HG03565 (cell line): Measurements from ENCODE around the gene COPG2.
"Not testable (repeated sequence)": the region's sequence is repeated elsewhere in the genome, so short reads cannot be mapped to it uniquely, and the experiment has no call there.

Experiments
- ATAC-seq: cut with Tn5 transposase; IDR thresholded peaks from one replicate; pipeline ENCODE4 v1.9.1; 2021; ENCODE audit warnings: mild to moderate bottlenecking, moderate library complexity; ENCODE audit not compliant: unreplicated experiment

COPG2 gene, protein sequence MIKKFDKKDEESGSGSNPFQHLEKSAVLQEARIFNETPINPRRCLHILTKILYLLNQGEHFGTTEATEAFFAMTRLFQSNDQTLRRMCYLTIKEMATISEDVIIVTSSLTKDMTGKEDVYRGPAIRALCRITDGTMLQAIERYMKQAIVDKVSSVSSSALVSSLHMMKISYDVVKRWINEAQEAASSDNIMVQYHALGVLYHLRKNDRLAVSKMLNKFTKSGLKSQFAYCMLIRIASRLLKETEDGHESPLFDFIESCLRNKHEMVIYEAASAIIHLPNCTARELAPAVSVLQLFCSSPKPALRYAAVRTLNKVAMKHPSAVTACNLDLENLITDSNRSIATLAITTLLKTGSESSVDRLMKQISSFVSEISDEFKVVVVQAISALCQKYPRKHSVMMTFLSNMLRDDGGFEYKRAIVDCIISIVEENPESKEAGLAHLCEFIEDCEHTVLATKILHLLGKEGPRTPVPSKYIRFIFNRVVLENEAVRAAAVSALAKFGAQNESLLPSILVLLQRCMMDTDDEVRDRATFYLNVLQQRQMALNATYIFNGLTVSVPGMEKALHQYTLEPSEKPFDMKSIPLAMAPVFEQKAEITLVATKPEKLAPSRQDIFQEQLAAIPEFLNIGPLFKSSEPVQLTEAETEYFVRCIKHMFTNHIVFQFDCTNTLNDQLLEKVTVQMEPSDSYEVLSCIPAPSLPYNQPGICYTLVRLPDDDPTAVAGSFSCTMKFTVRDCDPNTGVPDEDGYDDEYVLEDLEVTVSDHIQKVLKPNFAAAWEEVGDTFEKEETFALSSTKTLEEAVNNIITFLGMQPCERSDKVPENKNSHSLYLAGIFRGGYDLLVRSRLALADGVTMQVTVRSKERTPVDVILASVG

GRCh38 chr7:130668258-130669084, at the start of gene COPG2:
TSS of gene COPG2 (minus strand) at chr7:130668748. CDS start at chr7:130668668, 80 bp downstream.
- peak; percentile 72 for ATAC-seq

DNA sequence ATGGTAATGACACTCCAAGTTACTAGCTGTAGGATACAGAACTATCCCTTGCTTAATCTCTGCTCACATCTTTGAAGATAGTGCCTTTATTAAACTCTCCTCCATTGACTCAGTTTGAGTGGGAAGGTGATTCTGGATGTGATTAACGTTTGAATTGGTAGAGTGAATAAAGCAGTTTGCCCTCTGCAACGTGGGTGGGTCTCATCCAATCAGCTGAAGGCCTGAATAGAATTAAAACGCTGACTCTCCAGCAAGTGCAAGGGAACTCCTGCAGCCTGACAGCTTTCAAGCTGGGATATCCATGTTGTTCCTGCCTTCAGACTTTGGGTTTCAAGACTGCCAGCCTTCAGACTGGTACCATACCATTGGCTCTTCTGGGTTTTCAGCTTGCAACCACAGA, 43.9 kb upstream of the COPG2 start:
- ATAC-seq, result no peak

DNA sequence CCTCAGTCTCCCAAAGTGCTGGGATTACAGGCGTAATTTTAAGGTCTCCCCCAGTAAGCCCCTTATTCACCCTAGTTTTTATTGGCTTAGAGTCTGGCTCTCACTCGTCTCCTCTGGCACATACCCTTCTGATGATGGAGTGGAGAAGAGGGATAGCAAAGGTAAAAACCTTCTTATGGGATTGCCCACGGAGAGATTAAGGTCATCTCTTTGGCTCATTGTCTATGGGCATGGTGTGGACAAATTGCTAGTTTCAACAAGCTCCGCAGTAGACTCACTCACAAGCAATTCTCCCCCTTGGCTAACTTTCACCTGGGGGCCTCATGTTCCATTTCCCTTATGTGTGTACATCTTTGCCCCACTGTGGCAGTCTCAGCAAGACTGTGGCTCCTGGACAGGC, 40.2 kb upstream of the COPG2 start:
- ATAC-seq, result no peak

- ATAC-seq, result no peak
Measured at GRCh38 chr7:130708001-130708400, 39.5 kb upstream of the COPG2 start.

DNA sequence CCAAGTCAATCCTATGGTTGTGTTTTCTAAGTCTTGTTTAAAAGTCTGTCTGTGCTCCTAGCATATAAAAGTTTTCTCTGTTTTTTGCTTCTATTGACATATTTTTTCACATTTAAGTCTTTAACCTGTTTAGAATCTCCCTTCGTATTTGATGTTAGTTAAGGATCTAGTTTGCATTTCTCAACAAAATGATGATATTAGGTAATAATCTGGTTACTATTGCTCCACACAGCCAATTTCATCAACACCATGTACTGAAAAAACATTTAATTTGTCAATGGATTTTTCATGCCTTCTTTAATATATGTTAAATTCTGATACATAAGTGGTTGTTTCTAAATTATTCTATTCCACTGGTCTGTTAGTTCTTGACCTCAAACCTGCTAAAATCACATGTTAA, 35.3 kb upstream of the COPG2 start:
- ATAC-seq, result no peak

DNA sequence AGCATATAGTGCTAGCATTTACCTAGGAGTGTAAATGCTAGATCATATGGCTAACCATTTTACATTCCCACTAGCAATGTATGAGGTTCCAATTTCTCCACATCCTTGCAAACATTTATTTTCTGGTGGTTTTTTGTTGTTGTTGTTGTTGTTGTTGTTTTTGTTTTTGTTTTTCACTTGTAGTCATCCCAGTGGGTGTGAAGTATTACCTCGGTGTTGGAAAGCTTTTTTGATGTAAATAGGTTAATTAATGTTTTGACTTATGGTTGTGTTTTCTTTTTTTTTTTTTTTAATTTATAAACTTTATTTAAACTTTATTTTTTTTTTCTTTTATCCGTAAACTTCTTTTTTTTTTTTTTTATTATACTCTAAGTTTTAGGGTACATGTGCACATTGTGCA, 33.1 kb upstream of the COPG2 start:
- no peak for ATAC-seq

GRCh38 chr7:130700760-130701159, 32.2 kb upstream of the COPG2 start:
- no peak for ATAC-seq

DNA sequence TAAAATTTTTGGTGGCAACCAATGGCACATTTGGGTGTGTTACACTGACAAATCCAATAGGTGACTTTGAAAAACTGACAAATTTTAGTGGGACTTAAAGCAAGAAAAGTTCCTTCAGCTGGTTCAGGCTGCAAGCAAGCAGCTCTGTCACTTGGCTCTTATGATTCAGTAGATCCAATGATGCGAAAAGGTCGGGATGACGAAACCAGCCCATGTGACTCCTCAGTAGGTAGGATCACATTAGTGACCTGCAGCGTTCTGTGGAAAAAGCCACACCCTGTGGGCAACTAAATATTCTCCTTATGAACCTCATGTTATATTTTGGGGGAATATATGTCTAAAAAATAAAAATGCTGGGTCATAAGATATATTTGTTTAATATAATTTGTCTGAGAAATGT, 31.1 kb upstream of the COPG2 start:
- no peak for ATAC-seq

- no peak for ATAC-seq
Measured at GRCh38 chr7:130697820-130698219, 29.3 kb upstream of the COPG2 start.

- ATAC-seq, result no peak
Measured at GRCh38 chr7:130695840-130696239, 27.3 kb upstream of the COPG2 start.

- not testable (repeated sequence) for ATAC-seq
Measured at GRCh38 chr7:130692396-130692795, 23.8 kb upstream of the COPG2 start.

GRCh38 chr7:130689683-130690082, 21.1 kb upstream of the COPG2 start:
- ATAC-seq, result no peak

- ATAC-seq, result no peak
Measured at GRCh38 chr7:130683026-130683425, 14.5 kb upstream of the COPG2 start.

DNA sequence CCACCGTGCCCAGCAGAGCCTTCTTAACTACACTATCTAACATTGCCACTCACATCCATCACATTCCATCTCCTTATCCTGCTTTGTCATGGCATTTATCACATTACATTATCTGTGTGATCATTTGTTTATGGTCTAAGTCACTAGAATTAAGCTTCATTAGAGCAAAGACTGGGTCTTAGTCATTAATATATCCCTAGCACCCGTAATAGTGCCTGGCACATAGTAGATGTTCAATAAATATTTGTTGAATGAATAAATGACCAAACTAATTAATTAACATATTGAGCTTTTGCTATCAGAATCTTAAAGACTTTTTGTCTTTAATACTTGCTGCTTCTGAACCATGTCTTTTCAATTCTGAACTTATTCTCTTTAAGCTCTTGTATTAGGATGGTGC, 5.9 kb upstream of the COPG2 start:
- no peak for ATAC-seq

DNA sequence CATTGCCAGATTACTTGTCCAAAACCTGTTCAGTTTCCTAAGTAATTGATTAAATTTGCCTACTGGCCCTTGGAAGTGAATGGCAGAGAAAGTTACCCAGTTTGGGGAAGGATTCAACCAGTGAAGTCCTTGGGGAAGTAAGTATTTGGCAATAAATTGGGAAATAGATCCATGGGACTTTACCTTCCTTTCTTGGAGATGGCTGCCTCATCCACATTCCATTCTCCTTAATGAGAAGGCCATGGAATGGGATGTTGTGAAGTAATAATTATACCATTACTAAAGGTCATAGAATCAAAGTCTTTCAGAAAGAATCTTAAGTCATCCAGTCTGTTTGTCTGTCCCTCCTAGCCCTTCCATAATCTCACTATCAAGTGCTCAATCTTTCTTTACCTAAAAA, 4.5 kb upstream of the COPG2 start:
- no peak for ATAC-seq

GRCh38 chr7:130672146-130672545, 3.6 kb upstream of the COPG2 start:
- no peak for ATAC-seq

DNA sequence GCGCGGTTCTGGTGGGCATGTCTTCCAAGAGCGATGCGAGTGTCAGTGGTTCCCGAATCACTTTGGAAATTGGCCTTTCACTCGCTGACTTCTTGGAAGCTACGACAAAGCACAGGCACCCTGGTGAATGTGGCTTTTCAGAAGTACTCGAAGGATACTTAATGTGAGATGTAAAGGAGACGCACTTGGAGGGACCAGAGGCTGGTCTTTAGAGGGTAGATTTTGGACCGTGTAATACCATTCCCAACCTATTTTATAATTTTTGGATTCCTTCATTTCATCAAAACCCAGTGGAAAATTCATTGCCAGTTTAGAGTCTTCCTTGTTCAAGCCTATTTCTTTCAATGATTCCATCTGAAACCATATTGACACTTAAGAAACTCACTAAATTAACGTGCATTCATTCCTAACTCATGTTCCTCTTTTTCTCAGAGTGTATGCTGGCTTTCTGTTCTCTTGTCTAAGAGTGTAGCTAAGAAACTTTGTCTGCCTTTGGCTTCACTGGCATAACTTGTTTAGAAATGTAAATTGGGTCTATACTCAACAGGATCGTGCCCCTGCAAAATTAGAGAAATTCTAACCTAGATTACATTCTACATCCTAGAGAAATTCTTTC, 645 bp upstream of the COPG2 start:
- no peak for ATAC-seq

- ATAC-seq, result no peak
Measured at GRCh38 chr7:130667593-130668257, 823 bp downstream of the COPG2 start.

- ATAC-seq, result no peak
Measured at GRCh38 chr7:130662426-130662825, 6.1 kb downstream of the COPG2 start.

- ATAC-seq, result no peak
Measured at GRCh38 chr7:130655286-130655685, 13.3 kb downstream of the COPG2 start.
